ENCODE data around the gene LENG9. TPM values are rescaled to one million over a fixed set of nuclear protein-coding genes. Genes with fewer than 3 reads are reported as not detected.

Gene LENG9
- total RNA-seq, 1 donor from 2014 or later, result 7.2 TPM

- Histone ChIP-seq H3K9me3 (no peaks in the 10 kb centered on the region), H3K27me3 (peaks cover 52% of the 10 kb centered on the region), H3K36me3 (no peaks in the 10 kb centered on the region), H3K4me1 (peaks cover 16% of the 10 kb centered on the region), H3K4me3 (no peak overlapping the region), H3K27ac (no peak overlapping the region)
- DNase-seq, result no peak
- no peak for TF ChIP-seq CTCF (IDR thresholded peaks at IDR 0.05)
- ATAC-seq, result no peak
- intact Hi-C loops (cut with DNase I), result no loop called here
Measured at GRCh38 chr19:54429545-54430227, 33.9 kb downstream of the LENG9 start.

GRCh38 chr19:54429176-54429495 lies 34.4 kb downstream of the LENG9 start:
- no peak for TF ChIP-seq CTCF (IDR thresholded peaks at IDR 0.05)
- ATAC-seq (no peak), DNase-seq (no peak)
- H3K4me1 ChIP-seq, result peaks cover 16% of the 10 kb centered on the region
- H3K27me3 ChIP-seq, result peaks cover 58% of the 10 kb centered on the region
- no peak overlapping the region for H3K27ac ChIP-seq
- intact Hi-C loops (cut with DNase I), result no loop called here
- no peaks in the 10 kb centered on the region for H3K9me3 ChIP-seq
- no peak overlapping the region for H3K4me3 ChIP-seq
- H3K36me3 ChIP-seq, result no peaks in the 10 kb centered on the region

- DNase-seq (no peak), ATAC-seq (no peak)
- no peaks in the 10 kb centered on the region for H3K36me3 ChIP-seq
- H3K4me3 ChIP-seq, result no peak overlapping the region
- peaks cover 16% of the 10 kb centered on the region for H3K4me1 ChIP-seq
- intact Hi-C loops (cut with DNase I), result no loop called here
- no peak for TF ChIP-seq CTCF (IDR thresholded peaks at IDR 0.05)
- H3K27ac ChIP-seq, result no peak overlapping the region
- H3K9me3 ChIP-seq, result no peaks in the 10 kb centered on the region
- H3K27me3 ChIP-seq, result peaks cover 61% of the 10 kb centered on the region
Measured at GRCh38 chr19:54428323-54429175, 35.0 kb downstream of the LENG9 start.

GRCh38 chr19:54427586-54427985 lies 36.0 kb downstream of the LENG9 start:
- intact Hi-C loops (cut with DNase I), result no loop called here
- TF ChIP-seq CTCF (IDR thresholded peaks at IDR 0.05), result no peak
- Histone ChIP-seq H3K36me3 (no peaks in the 10 kb centered on the region), H3K27ac (no peak overlapping the region), H3K27me3 (peaks cover 63% of the 10 kb centered on the region), H3K4me3 (no peak overlapping the region), H3K9me3 (no peaks in the 10 kb centered on the region), H3K4me1 (peaks cover 16% of the 10 kb centered on the region)
- ATAC-seq, result no peak
- DNase-seq, result no peak

GRCh38 chr19:54426291-54426931 lies 37.2 kb downstream of the LENG9 start:
- ATAC-seq (no peak), DNase-seq (no peak)
- Histone ChIP-seq H3K4me3 (no peak overlapping the region), H3K36me3 (no peaks in the 10 kb centered on the region), H3K27me3 (peaks cover 73% of the 10 kb centered on the region), H3K27ac (no peak overlapping the region), H3K9me3 (no peaks in the 10 kb centered on the region), H3K4me1 (peaks cover 13% of the 10 kb centered on the region)
- no peak for TF ChIP-seq CTCF (IDR thresholded peaks at IDR 0.05)
- intact Hi-C loops (cut with DNase I), result no loop called here

Data from upper lobe of right lung (tissue), 1 donor.